Measurements from ENCODE around the gene SLC25A33.
"Not testable (repeated sequence)": the region's sequence is repeated elsewhere in the genome, so short reads cannot be mapped to it uniquely, and the experiment has no call there.

Gene SLC25A33

GRCh38 chr1:9602794-9603167 lies 63.5 kb downstream of the SLC25A33 start:
- no peak for DNase-seq

GRCh38 chr1:9603307-9603706 lies 64.0 kb downstream of the SLC25A33 start:
- no peak for DNase-seq

GRCh38 chr1:9603766-9604753 lies 64.8 kb downstream of the SLC25A33 start:
- DNase-seq: no peak

- DNase-seq: no peak
These were observed 65.6 kb downstream of the SLC25A33 start for GRCh38 chr1:9604836-9605235.

- DNase-seq: no peak
These were observed 66.7 kb downstream of the SLC25A33 start for GRCh38 chr1:9605946-9606455.

- no peak for DNase-seq
These were observed 67.2 kb downstream of the SLC25A33 start for GRCh38 chr1:9606458-9606857.

- DNase-seq: no peak
These were observed 67.7 kb downstream of the SLC25A33 start for GRCh38 chr1:9606948-9607347.

- no peak for DNase-seq
These were observed 68.1 kb downstream of the SLC25A33 start for GRCh38 chr1:9607352-9607751.

- no peak for DNase-seq
These were observed 70.7 kb downstream of the SLC25A33 start for GRCh38 chr1:9609998-9610397.

- DNase-seq: no peak
These were observed 71.3 kb downstream of the SLC25A33 start for GRCh38 chr1:9610548-9610947.

GRCh38 chr1:9611716-9612115 lies 72.5 kb downstream of the SLC25A33 start:
- no peak for DNase-seq

GRCh38 chr1:9612162-9612845 lies 73.0 kb downstream of the SLC25A33 start:
- DNase-seq: no peak

GRCh38 chr1:9612871-9613624 lies 73.8 kb downstream of the SLC25A33 start:
- no peak for DNase-seq

- DNase-seq: no peak
These were observed 74.5 kb downstream of the SLC25A33 start for GRCh38 chr1:9613625-9614299.

- DNase-seq: peak; percentile 70
These were observed 76.2 kb downstream of the SLC25A33 start for GRCh38 chr1:9615316-9616063.

GRCh38 chr1:9618909-9619679 lies 79.8 kb downstream of the SLC25A33 start:
- no peak for DNase-seq

GRCh38 chr1:9621032-9621431 lies 81.8 kb downstream of the SLC25A33 start:
- DNase-seq: no peak

- no peak for DNase-seq
These were observed 84.8 kb downstream of the SLC25A33 start for GRCh38 chr1:9624081-9624480.

GRCh38 chr1:9625030-9625429 lies 85.8 kb downstream of the SLC25A33 start:
- DNase-seq: not testable (repeated sequence)

GRCh38 chr1:9626201-9626608 lies 86.9 kb downstream of the SLC25A33 start:
- no peak for DNase-seq
